ENCODE data around the gene ZFP62. TPM values are rescaled to one million over a fixed set of nuclear protein-coding genes. Genes with fewer than 3 reads are reported as not detected.

Gene ZFP62
- total and polyA plus RNA-seq, 2 of the 4 experiments (the other 2 are of a cell fraction), result 8.2 to 20.3 TPM

GRCh38 chr5:180853848-180854176 lies 7.3 kb downstream of the ZFP62 start:
- intact Hi-C loops (cut with micrococcal nuclease), result no loop called here
- Histone ChIP-seq H2BK120ac (ENCODE audit: low read depth, low read length) (no peak overlapping the region), H3K4me3 (ENCODE audit: insufficient read depth, low read depth, low read length) (no peak overlapping the region), H3K27ac (ENCODE audit: insufficient read depth, low read length) (no peak overlapping the region), H3K9me3 (ENCODE audit: control insufficient read depth, insufficient read depth, low read length) (peaks cover 29% of the 10 kb centered on the region), H2BK15ac (ENCODE audit: low read depth, low read length) (no peak overlapping the region), H2AK5ac (ENCODE audit: low read depth, low read length) (no peak overlapping the region), H3K79me1 (ENCODE audit: low read depth in 1 of 2, low read length in 2 of 2) (peaks cover 12 to 24% of the 10 kb centered on the region in 2 experiments), H3K14ac (replicated peaks; ENCODE audit: low read depth, low read length) (no peak overlapping the region), H3K27me3 (ENCODE audit: control insufficient read depth, insufficient read depth, low read length) (no peaks in the 10 kb centered on the region), H3K9ac (ENCODE audit: low read depth, low read length) (no peak overlapping the region), H3K36me3 (ENCODE audit: control insufficient read depth, insufficient read depth, low read length) (peaks cover 37% of the 10 kb centered on the region), H4K8ac (ENCODE audit: low read depth in 2 of 2, low read length in 2 of 2) (no peak overlapping the region), H4K20me1 (ENCODE audit: insufficient read depth, low read length) (no peaks in the 10 kb centered on the region), H3K18ac (ENCODE audit: low read depth, low read length) (no peak overlapping the region), H4K91ac (ENCODE audit: insufficient read depth, low read depth, low read length) (no peak overlapping the region), H2BK5ac (ENCODE audit: low read depth, low read length, poor library complexity, severe bottlenecking) (no peak overlapping the region), H2AFZ (replicated peaks; ENCODE audit: low read length, poor library complexity) (no peak overlapping the region), H4K5ac (ENCODE audit: low read depth, low read length) (no peak overlapping the region), H3K4me1 (ENCODE audit: control insufficient read depth, insufficient read depth, low read length) (no peaks in the 10 kb centered on the region), H3K4ac (ENCODE audit: low read depth, low read length) (no peak overlapping the region), H3K56ac (ENCODE audit: extremely low read depth, insufficient read depth, low read length) (no peak overlapping the region), H3K4me2 (ENCODE audit: low read depth, low read length) (no peak overlapping the region), H2AK9ac (replicated peaks; ENCODE audit: low read depth, low read length, poor library complexity) (no peak overlapping the region), H2BK20ac (ENCODE audit: low read depth, low read length) (no peak overlapping the region), H3K23ac (ENCODE audit: low read depth, low read length) (no peak overlapping the region), H3K9me1 (ENCODE audit: insufficient read depth, low read length) (no peaks in the 10 kb centered on the region; the same call in 1 of the 2 replicates)
- ATAC-seq (ENCODE audit: low read depth), result no peak
- TF ChIP-seq NFE2L2 (IDR thresholded peaks at IDR 0.05; ENCODE audit: low read depth, low read length), result no peak
- no peak for TF ChIP-seq RFX5 (IDR thresholded peaks at IDR 0.05; ENCODE audit: low read depth, low read length)
- no peak for TF ChIP-seq USF2 (IDR thresholded peaks at IDR 0.05; ENCODE audit: low read depth, low read length)
- TF ChIP-seq SMC3 (IDR thresholded peaks at IDR 0.05; ENCODE audit: low read depth, low read length), result no peak
- TF ChIP-seq BHLHE40 (IDR thresholded peaks at IDR 0.05; ENCODE audit: low read depth, low read length), result no peak
- TF ChIP-seq MXI1 (IDR thresholded peaks at IDR 0.05; ENCODE audit: borderline replicate concordance, low read depth, low read length), result no peak
- no peak for TF ChIP-seq FOS (IDR thresholded peaks at IDR 0.05; ENCODE audit: low read depth, low read length)
- TF ChIP-seq POLR2A (IDR thresholded peaks at IDR 0.05; ENCODE audit: low read depth, low read length), result no peak
- no peak for TF ChIP-seq CEBPB (IDR thresholded peaks at IDR 0.05; ENCODE audit: low read depth, low read length)
- TF ChIP-seq MAZ (IDR thresholded peaks at IDR 0.05; ENCODE audit: borderline replicate concordance, low read depth, low read length), result no peak
- TF ChIP-seq CTCF (conservative IDR thresholded peaks at IDR 0.05; ENCODE audit: low read depth, low read length), result no peak
- no peak for TF ChIP-seq RCOR1 (IDR thresholded peaks at IDR 0.05; ENCODE audit: insufficient replicate concordance, low read length)
- no peak for TF ChIP-seq ELK1 (IDR thresholded peaks at IDR 0.05; ENCODE audit: borderline replicate concordance, low read depth, low read length)
- TF ChIP-seq MAFK (IDR thresholded peaks at IDR 0.05; ENCODE audit: low read depth, low read length), result no peak
- TF ChIP-seq RAD21 (IDR thresholded peaks at IDR 0.05; ENCODE audit: low read length), result no peak
- no peak for TF ChIP-seq CHD1 (IDR thresholded peaks at IDR 0.05; ENCODE audit: low read depth, low read length)
- dilution Hi-C loops (cut with HindIII; ENCODE audit: low sequenced_read_pairs, unreplicated experiment), result no loop called here
- CTCF ChIA-PET, result no interaction called here
- WGBS, 2 experiments (ENCODE audit: extremely low coverage in 2 of 2, insufficient read length in 1 of 2), result no CpG with 5 or more reads among the region's 1 CpG
- in situ Hi-C loops (cut with MboI; ENCODE audit: low sequenced_read_pairs), result no loop called here
- POLR2A ChIA-PET (ENCODE audit: unreplicated experiment), result no interaction called here
- no peak for DNase-seq
- BruUV-seq (replicated peaks), result no TSS peak

All from IMR-90 (cell line).